GM06990 (cell line): ENCODE data around the gene CLDN25.
A peak's percentile ranks its signal among the peaks of the same experiment; 100 is the strongest.

Experiments
- DNase-seq: peaks from one replicate; pipeline ENCODE4 v3.0.0-alpha.2; 2011; ENCODE audit not compliant: insufficient read length; ENCODE audit errors: extremely low read depth
- H3K27me3 ChIP-seq: replicated peaks from 2 replicates; pipeline ENCODE4 v1.6.0; 2011; ENCODE audit warnings: low read length; ENCODE audit not compliant: control insufficient read depth, insufficient read depth
- H3K36me3 ChIP-seq: 2 replicates; pipeline ENCODE4 v1.5.1; 2011; ENCODE audit warnings: low read length; ENCODE audit not compliant: control insufficient read depth, insufficient read depth
- H3K4me3 ChIP-seq: replicated peaks from 2 replicates; pipeline ENCODE4 v1.5.1; 2011; ENCODE audit warnings: low read depth, mild to moderate bottlenecking, control low read depth, low read length
- TF ChIP-seq, protein P1 (sequence below): IDR thresholded peaks from 2 replicates; pipeline ENCODE4 v1.5.1; 2011; ENCODE audit warnings: low read length, control low read depth, mild to moderate bottlenecking, inconsistent platforms; ENCODE audit not compliant: insufficient read depth, poor library complexity, severe bottlenecking

The CLDN25 gene

DNA sequence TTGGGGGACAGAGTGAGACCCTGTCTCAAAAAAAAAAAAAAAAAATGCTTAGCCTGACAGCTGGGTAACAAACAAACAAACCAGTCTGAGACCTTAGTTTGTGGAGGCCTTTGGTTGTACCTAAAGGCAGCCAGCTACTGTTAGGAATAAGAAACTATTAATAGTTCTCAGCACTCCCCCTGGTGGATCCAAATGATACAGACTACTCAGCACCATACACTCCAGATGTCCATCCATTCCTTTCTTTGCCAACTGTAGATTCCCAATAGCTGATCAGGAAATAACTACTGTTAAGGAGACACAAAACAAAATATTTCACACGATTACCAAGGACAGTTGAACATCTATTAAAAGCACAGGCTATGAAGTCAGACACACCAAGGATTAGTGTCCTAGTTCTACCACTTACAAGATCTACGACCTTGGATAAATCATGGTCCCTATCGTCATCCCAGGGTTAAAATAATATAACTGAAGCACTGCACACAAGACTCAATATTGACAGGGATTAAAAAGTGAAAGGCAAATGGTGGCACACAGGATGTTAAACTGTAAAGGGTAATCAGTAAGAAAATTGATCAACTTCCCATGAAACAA, 17.2 kb downstream of the CLDN25 start:
- TF ChIP-seq, protein P1, sequence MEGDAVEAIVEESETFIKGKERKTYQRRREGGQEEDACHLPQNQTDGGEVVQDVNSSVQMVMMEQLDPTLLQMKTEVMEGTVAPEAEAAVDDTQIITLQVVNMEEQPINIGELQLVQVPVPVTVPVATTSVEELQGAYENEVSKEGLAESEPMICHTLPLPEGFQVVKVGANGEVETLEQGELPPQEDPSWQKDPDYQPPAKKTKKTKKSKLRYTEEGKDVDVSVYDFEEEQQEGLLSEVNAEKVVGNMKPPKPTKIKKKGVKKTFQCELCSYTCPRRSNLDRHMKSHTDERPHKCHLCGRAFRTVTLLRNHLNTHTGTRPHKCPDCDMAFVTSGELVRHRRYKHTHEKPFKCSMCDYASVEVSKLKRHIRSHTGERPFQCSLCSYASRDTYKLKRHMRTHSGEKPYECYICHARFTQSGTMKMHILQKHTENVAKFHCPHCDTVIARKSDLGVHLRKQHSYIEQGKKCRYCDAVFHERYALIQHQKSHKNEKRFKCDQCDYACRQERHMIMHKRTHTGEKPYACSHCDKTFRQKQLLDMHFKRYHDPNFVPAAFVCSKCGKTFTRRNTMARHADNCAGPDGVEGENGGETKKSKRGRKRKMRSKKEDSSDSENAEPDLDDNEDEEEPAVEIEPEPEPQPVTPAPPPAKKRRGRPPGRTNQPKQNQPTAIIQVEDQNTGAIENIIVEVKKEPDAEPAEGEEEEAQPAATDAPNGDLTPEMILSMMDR = peak; percentile 68
- DNase-seq = no peak
- Histone ChIP-seq H3K27me3 (no peaks in the 10 kb centered on the region), H3K36me3 (peaks cover 5% of the 10 kb centered on the region), H3K4me3 (no peak overlapping the region)

DNA sequence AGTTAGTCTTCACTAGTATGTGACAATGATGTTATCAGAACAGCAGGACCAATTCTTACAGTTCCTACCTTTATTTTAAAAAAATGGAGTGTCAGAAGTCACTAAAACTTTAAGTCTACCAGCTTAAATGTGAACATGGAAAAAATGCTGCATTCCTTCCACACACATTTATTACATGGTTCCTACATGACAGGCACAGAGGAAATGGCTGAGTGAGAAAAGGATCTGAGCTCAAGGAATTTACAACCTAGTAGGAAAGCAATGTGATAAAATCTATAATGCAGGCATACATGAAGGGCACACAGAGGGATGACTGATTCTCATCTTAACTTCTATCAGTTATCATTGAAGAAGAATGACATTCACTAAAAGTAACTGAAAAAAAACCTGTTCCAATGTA, 23.0 kb downstream of the CLDN25 start:
- Histone ChIP-seq H3K27me3 (no peaks in the 10 kb centered on the region), H3K36me3 (peaks cover 6% of the 10 kb centered on the region), H3K4me3 (no peak overlapping the region)
- TF ChIP-seq, protein P1 = no peak
- no peak for DNase-seq

DNA sequence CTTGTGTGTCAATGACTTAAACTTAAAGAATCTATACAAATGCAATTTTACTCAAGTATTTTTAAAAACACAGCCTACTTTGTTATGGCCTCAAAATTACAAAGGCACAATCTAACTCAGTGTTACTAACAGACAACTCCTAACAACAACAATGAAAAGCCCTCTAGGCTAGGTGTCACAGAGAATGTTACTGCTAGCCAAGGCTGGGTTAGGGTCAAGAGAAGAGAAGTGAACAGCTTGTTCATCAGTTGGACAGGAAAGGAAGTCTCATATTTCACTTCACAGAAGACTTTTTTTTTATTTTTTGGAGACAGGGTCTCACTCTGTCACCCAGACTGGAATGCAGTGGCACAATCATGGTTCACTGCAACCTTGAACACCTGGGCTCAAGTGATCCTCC, 26.0 kb downstream of the CLDN25 start:
- Histone ChIP-seq H3K4me3 (no peak overlapping the region), H3K27me3 (no peaks in the 10 kb centered on the region), H3K36me3 (peaks cover 4% of the 10 kb centered on the region)
- TF ChIP-seq, protein P1 = no peak
- DNase-seq = no peak

DNA sequence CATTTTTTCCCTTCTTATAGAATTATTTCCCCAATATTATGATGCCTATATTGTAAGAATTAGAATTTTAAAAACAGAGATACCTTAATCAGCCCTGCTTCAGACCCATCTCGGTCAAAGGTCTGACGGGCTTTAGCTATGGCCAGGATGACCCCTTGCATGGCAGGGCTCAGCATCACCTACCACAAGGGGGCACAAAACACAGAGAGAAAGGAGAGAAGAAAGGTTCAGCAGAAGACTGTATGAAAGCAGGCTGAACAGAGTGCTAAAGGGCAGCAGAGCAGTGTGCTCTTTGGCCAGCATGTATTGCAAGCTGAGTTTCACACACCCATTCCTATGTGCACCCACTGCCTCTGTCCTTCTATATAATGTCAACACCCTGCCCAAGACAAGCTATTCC, 26.8 kb downstream of the CLDN25 start:
- peaks cover 1% of the 10 kb centered on the region for H3K36me3 ChIP-seq
- no peak for DNase-seq
- no peaks in the 10 kb centered on the region for H3K27me3 ChIP-seq
- TF ChIP-seq, protein P1 = peak; percentile 71
- H3K4me3 ChIP-seq = no peak overlapping the region

DNA sequence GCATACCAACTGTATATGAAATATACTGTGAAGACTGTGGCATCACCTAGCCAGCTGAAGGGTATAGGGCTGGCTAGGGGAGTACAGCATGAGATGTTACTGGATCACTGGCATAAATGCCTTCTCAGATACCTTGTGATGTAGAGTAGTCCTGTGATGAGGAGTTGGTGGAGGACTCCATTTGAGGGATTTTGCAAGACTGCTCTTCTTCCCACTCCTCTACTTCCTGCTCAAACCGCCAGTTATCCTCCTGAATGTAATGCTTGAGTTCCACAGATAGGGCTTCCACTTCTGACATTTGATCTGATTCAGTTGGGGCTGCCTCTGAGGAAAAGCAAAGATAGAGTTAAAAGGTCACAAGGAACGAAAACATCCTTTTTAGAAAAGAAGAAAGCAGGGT, 29.3 kb downstream of the CLDN25 start:
- DNase-seq = no peak
- no peaks in the 10 kb centered on the region for H3K27me3 ChIP-seq
- no peak overlapping the region for H3K4me3 ChIP-seq
- TF ChIP-seq, protein P1 = no peak
- H3K36me3 ChIP-seq = no peaks in the 10 kb centered on the region; the same call in none of the 2 replicates

- H3K36me3 ChIP-seq = peaks cover 2% of the 10 kb centered on the region; the same call in 1 of the 2 replicates
- H3K4me3 ChIP-seq = no peak overlapping the region
- H3K27me3 ChIP-seq = no peaks in the 10 kb centered on the region
- DNase-seq = no peak
- TF ChIP-seq, protein P1 = no peak
Measured at GRCh38 chr11:113814181-113814580, 34.6 kb downstream of the CLDN25 start.
